WTC11 (cell line): Measurements from ENCODE around the gene NR1I2. TPM values are rescaled to one million over a fixed set of nuclear protein-coding genes. Genes with fewer than 3 reads are reported as not detected.

Experiments
- ATAC-seq: fragments of 200-7000 bp; cut with Tn5 transposase; 2 replicates; pipeline ENCODE4 v1.10.0; 2021; ENCODE audit warnings: mild to moderate bottlenecking, moderate library complexity
- CTCF ChIA-PET: fragments of 300-600 bp; sonication (Branson Sonifier 250); formaldehyde crosslinking; loops from one replicate; lab custom pipeline; 2021; ENCODE audit warnings: antibody characterized with exemption; lab: Charles Lee
- POLR2A ChIA-PET: fragments of 350-600 bp; sonication (Branson Sonifier 250); formaldehyde crosslinking; loops from one replicate; lab custom pipeline; 2021; ENCODE audit warnings: antibody characterized with exemption; lab: Charles Lee
- DNase-seq: peaks from one replicate; pipeline ENCODE4 v3.0.0; 2021; ENCODE audit warnings: low spot score
- H3K27ac Mint-ChIP-seq: 2 replicates; pipeline ENCODE4 v1.8.0; 2021; ENCODE audit warnings: mixed read lengths
- H3K27me3 Mint-ChIP-seq: 2 replicates; pipeline ENCODE4 v1.8.0; 2021; ENCODE audit warnings: low read depth, mild to moderate bottlenecking, moderate library complexity, mixed read lengths
- H3K36me3 Mint-ChIP-seq: 2 replicates; pipeline ENCODE4 v1.8.0; 2021; ENCODE audit warnings: mixed read lengths
- H3K4me1 Mint-ChIP-seq: 2 replicates; pipeline ENCODE4 v1.8.0; 2022; ENCODE audit warnings: mixed read lengths
- H3K4me3 Mint-ChIP-seq: 2 replicates; pipeline ENCODE4 v1.8.0; 2021; ENCODE audit warnings: mild to moderate bottlenecking, moderate library complexity, mixed read lengths
- H3K9me3 Mint-ChIP-seq: 2 replicates; pipeline ENCODE4 v1.8.0; 2021; ENCODE audit warnings: mixed read lengths
- CBFB ChIP-seq: sonication (generic); formaldehyde crosslinking; IDR thresholded peaks from 2 replicates; pipeline ENCODE4 v1.8.1; 2022; ENCODE audit warnings: mild to moderate bottlenecking, low read depth, missing genetic modification reagents
- EMX1 ChIP-seq: fragments of 250-450 bp; sonication (Bioruptor Pico); IDR thresholded peaks from 2 replicates; pipeline ENCODE4 v1.8.0; 2021; ENCODE audit warnings: mild to moderate bottlenecking
- ESRRA ChIP-seq: sonication (generic); formaldehyde crosslinking; IDR thresholded peaks from 2 replicates; pipeline ENCODE4 v1.8.1; 2022; ENCODE audit warnings: mild to moderate bottlenecking, missing genetic modification reagents, borderline replicate concordance
- GTF2I ChIP-seq: fragments of 250-450 bp; sonication (Bioruptor Pico); conservative IDR thresholded peaks from 2 replicates; pipeline ENCODE4 v1.4.0; 2021; ENCODE audit warnings: mild to moderate bottlenecking
- IRF2 ChIP-seq: sonication (generic); formaldehyde crosslinking; IDR thresholded peaks from 2 replicates; pipeline ENCODE4 v1.8.0; 2022; ENCODE audit warnings: low read depth, missing genetic modification reagents, borderline replicate concordance
- RELA ChIP-seq: sonication (generic); formaldehyde crosslinking; IDR thresholded peaks from 2 replicates; pipeline ENCODE4 v1.8.1; 2022; ENCODE audit warnings: missing genetic modification reagents, mild to moderate bottlenecking, borderline replicate concordance
- SP1 ChIP-seq: sonication (generic); formaldehyde crosslinking; conservative IDR thresholded peaks from 2 replicates; pipeline ENCODE4 v1.8.1; 2022; ENCODE audit warnings: missing genetic modification reagents
- total RNA-seq: library from RNA; stranded (reverse); gene quantifications from 3 replicates; pipeline ENCODE4 v1.2.3, GENCODE V29; 2021
- TF ChIP-seq, protein P1 (sequence below): sonication (generic); formaldehyde crosslinking; IDR thresholded peaks from 2 replicates; pipeline ENCODE4 v1.8.1; 2023; ENCODE audit warnings: mild to moderate bottlenecking, missing genetic modification reagents, moderate library complexity
- TF ChIP-seq, protein P2 (sequence below): sonication (generic); formaldehyde crosslinking; IDR thresholded peaks from 2 replicates; pipeline ENCODE4 v1.8.1; 2022; ENCODE audit warnings: mild to moderate bottlenecking, moderate library complexity, missing genetic modification reagents
- TF ChIP-seq, protein P3 (sequence below): sonication (generic); formaldehyde crosslinking; IDR thresholded peaks from 2 replicates; pipeline ENCODE4 v1.8.0; 2023; ENCODE audit warnings: mild to moderate bottlenecking, missing genetic modification reagents
- TF ChIP-seq, protein P4 (sequence below): sonication (generic); formaldehyde crosslinking; IDR thresholded peaks from 2 replicates; pipeline ENCODE4 v1.8.1; 2023; ENCODE audit warnings: mild to moderate bottlenecking, moderate library complexity, missing genetic modification reagents
- TF ChIP-seq, protein P5 (sequence below): sonication (generic); formaldehyde crosslinking; IDR thresholded peaks from 2 replicates; pipeline ENCODE4 v1.8.1; 2023; ENCODE audit warnings: mild to moderate bottlenecking, missing genetic modification reagents
- TF ChIP-seq, protein P6 (sequence below): fragments of 250-450 bp; sonication (Bioruptor Pico); IDR thresholded peaks from 2 replicates; pipeline ENCODE4 v1.8.0; 2021; ENCODE audit warnings: mild to moderate bottlenecking
- TF ChIP-seq, protein P7 (sequence below): sonication (generic); formaldehyde crosslinking; conservative IDR thresholded peaks from 2 replicates; pipeline ENCODE4 v1.8.1; 2022; ENCODE audit warnings: mild to moderate bottlenecking, missing genetic modification reagents
- TF ChIP-seq, protein P8 (sequence below): fragments of 200-600 bp; IDR thresholded peaks from 2 replicates; pipeline ENCODE4 v1.8.0; 2022; ENCODE audit warnings: antibody characterized with exemption
- TF ChIP-seq, protein P9 (sequence below): fragments of 250-450 bp; sonication (Bioruptor Pico); conservative IDR thresholded peaks from 2 replicates; pipeline ENCODE4 v1.9.0; 2021; ENCODE audit warnings: mild to moderate bottlenecking

NR1I2 gene
- total RNA-seq, 1 experiment from 2014 or later = 1.7 TPM

DNA sequence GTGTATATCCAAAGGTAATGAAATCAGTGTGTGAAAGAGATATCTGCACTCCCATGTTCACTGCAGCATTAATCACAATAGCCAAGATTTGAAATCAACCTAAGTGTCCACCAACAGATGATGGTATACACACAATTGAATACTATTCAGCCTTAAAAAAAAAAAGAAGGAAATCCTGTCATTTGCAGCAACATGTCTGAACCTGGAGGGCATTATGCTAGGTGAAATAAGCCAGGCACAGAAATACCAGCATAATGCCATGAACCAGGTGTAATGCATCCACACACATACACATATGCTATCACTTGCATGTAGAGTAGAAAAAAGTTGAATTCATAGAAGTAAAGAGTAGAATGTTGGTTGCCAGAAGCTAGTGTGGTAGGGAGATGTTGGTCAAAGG lies 18.4 kb upstream of the NR1I2 start:
- Mint-ChIP-seq H3K4me1 (no peaks in the 10 kb centered on the region), H3K36me3 (no peaks in the 10 kb centered on the region), H3K9me3 (peaks cover 13% of the 10 kb centered on the region), H3K27me3 (peaks cover 9% of the 10 kb centered on the region), H3K27ac (no peak overlapping the region), H3K4me3 (no peak overlapping the region)
- ChIA-PET CTCF (no interaction called here), POLR2A (no interaction called here)
- TF ChIP-seq, protein P1, sequence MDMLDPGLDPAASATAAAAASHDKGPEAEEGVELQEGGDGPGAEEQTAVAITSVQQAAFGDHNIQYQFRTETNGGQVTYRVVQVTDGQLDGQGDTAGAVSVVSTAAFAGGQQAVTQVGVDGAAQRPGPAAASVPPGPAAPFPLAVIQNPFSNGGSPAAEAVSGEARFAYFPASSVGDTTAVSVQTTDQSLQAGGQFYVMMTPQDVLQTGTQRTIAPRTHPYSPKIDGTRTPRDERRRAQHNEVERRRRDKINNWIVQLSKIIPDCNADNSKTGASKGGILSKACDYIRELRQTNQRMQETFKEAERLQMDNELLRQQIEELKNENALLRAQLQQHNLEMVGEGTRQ (CRISPR knock-in tag) = no peak
- TF ChIP-seq ESRRA (CRISPR knock-in tag) (no peak), RELA (CRISPR knock-in tag) (no peak), SP1 (CRISPR knock-in tag) (no peak), CBFB (CRISPR knock-in tag) (no peak), GTF2I (CRISPR knock-in tag) (no peak), EMX1 (CRISPR knock-in tag) (no peak), IRF2 (CRISPR knock-in tag) (no peak)
- TF ChIP-seq, protein P2, sequence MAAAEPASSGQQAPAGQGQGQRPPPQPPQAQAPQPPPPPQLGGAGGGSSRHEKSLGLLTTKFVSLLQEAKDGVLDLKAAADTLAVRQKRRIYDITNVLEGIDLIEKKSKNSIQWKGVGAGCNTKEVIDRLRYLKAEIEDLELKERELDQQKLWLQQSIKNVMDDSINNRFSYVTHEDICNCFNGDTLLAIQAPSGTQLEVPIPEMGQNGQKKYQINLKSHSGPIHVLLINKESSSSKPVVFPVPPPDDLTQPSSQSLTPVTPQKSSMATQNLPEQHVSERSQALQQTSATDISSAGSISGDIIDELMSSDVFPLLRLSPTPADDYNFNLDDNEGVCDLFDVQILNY = no peak
- TF ChIP-seq, protein P3, sequence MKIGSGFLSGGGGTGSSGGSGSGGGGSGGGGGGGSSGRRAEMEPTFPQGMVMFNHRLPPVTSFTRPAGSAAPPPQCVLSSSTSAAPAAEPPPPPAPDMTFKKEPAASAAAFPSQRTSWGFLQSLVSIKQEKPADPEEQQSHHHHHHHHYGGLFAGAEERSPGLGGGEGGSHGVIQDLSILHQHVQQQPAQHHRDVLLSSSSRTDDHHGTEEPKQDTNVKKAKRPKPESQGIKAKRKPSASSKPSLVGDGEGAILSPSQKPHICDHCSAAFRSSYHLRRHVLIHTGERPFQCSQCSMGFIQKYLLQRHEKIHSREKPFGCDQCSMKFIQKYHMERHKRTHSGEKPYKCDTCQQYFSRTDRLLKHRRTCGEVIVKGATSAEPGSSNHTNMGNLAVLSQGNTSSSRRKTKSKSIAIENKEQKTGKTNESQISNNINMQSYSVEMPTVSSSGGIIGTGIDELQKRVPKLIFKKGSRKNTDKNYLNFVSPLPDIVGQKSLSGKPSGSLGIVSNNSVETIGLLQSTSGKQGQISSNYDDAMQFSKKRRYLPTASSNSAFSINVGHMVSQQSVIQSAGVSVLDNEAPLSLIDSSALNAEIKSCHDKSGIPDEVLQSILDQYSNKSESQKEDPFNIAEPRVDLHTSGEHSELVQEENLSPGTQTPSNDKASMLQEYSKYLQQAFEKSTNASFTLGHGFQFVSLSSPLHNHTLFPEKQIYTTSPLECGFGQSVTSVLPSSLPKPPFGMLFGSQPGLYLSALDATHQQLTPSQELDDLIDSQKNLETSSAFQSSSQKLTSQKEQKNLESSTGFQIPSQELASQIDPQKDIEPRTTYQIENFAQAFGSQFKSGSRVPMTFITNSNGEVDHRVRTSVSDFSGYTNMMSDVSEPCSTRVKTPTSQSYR (CRISPR knock-in tag) = no peak
- TF ChIP-seq, protein P4, sequence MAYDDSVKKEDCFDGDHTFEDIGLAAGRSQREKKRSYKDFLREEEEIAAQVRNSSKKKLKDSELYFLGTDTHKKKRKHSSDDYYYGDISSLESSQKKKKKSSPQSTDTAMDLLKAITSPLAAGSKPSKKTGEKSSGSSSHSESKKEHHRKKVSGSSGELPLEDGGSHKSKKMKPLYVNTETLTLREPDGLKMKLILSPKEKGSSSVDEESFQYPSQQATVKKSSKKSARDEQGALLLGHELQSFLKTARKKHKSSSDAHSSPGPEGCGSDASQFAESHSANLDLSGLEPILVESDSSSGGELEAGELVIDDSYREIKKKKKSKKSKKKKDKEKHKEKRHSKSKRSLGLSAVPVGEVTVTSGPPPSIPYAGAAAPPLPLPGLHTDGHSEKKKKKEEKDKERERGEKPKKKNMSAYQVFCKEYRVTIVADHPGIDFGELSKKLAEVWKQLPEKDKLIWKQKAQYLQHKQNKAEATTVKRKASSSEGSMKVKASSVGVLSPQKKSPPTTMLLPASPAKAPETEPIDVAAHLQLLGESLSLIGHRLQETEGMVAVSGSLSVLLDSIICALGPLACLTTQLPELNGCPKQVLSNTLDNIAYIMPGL (CRISPR knock-in tag) = no peak
- TF ChIP-seq, protein P5, sequence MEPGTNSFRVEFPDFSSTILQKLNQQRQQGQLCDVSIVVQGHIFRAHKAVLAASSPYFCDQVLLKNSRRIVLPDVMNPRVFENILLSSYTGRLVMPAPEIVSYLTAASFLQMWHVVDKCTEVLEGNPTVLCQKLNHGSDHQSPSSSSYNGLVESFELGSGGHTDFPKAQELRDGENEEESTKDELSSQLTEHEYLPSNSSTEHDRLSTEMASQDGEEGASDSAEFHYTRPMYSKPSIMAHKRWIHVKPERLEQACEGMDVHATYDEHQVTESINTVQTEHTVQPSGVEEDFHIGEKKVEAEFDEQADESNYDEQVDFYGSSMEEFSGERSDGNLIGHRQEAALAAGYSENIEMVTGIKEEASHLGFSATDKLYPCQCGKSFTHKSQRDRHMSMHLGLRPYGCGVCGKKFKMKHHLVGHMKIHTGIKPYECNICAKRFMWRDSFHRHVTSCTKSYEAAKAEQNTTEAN (CRISPR knock-in tag) = no peak
- TF ChIP-seq, protein P6, sequence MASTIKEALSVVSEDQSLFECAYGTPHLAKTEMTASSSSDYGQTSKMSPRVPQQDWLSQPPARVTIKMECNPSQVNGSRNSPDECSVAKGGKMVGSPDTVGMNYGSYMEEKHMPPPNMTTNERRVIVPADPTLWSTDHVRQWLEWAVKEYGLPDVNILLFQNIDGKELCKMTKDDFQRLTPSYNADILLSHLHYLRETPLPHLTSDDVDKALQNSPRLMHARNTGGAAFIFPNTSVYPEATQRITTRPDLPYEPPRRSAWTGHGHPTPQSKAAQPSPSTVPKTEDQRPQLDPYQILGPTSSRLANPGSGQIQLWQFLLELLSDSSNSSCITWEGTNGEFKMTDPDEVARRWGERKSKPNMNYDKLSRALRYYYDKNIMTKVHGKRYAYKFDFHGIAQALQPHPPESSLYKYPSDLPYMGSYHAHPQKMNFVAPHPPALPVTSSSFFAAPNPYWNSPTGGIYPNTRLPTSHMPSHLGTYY = no peak
- TF ChIP-seq, protein P7, sequence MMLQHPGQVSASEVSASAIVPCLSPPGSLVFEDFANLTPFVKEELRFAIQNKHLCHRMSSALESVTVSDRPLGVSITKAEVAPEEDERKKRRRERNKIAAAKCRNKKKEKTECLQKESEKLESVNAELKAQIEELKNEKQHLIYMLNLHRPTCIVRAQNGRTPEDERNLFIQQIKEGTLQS (CRISPR knock-in tag) = no peak
- TF ChIP-seq, protein P8, sequence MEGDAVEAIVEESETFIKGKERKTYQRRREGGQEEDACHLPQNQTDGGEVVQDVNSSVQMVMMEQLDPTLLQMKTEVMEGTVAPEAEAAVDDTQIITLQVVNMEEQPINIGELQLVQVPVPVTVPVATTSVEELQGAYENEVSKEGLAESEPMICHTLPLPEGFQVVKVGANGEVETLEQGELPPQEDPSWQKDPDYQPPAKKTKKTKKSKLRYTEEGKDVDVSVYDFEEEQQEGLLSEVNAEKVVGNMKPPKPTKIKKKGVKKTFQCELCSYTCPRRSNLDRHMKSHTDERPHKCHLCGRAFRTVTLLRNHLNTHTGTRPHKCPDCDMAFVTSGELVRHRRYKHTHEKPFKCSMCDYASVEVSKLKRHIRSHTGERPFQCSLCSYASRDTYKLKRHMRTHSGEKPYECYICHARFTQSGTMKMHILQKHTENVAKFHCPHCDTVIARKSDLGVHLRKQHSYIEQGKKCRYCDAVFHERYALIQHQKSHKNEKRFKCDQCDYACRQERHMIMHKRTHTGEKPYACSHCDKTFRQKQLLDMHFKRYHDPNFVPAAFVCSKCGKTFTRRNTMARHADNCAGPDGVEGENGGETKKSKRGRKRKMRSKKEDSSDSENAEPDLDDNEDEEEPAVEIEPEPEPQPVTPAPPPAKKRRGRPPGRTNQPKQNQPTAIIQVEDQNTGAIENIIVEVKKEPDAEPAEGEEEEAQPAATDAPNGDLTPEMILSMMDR = no peak
- TF ChIP-seq, protein P9, sequence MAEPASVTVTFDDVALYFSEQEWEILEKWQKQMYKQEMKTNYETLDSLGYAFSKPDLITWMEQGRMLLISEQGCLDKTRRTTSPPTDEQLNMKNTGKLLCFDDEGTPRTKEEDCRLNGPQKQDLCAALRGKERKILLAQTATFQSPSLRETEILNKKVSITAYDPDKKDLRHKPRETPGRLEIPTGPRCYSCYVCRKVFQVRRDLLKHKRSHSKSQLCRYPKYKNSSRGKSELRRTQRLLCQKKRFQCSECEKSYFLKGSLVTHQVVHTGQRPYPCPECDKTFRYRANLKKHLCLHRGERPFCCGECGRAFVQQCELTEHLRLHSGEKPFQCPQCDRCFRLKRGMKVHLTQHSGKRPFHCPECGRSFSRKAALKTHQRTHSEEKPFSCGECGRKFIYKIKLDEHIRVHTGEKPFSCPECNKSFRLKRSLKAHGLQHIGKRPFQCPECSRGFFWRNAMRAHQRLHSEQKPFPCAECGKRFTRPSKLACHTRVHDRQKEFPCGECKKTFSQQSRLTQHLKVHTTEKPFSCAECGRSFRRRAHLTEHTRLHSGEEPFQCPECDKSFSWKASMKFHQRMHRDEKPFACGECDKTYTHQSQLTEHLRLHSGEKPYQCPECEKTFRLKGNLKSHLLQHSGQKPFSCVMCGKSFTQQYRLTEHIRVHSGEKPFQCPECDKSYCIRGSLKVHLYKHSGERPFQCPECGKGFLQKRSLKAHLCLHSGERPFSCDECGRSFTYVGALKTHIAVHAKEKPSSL = no peak
- ATAC-seq (no peak), DNase-seq (no peak)
